GM19372 (cell line): ENCODE measurements around the gene IFIT2.
"Not testable (repeated sequence)": the region's sequence is repeated elsewhere in the genome, so short reads cannot be mapped to it uniquely, and the experiment has no call there.

Experiments
- ATAC-seq: cut with Tn5 transposase; IDR thresholded peaks from one replicate; pipeline ENCODE4 v1.9.1; 2021; ENCODE audit warnings: mild to moderate bottlenecking, low read depth, moderate library complexity; ENCODE audit not compliant: unreplicated experiment

Gene IFIT2

GRCh38 chr10:89279421-89279869 is 22.4 kb upstream of the IFIT2 start:
- no peak for ATAC-seq

GRCh38 chr10:89280508-89280907 is 21.3 kb upstream of the IFIT2 start:
- no peak for ATAC-seq

GRCh38 chr10:89281606-89282395 is 20.0 kb upstream of the IFIT2 start:
- ATAC-seq, result no peak

- ATAC-seq, result no peak
These were observed 18.6 kb upstream of the IFIT2 start for GRCh38 chr10:89283025-89283935.

- ATAC-seq, result no peak
These were observed 17.8 kb upstream of the IFIT2 start for GRCh38 chr10:89283936-89284475.

- ATAC-seq, result not testable (repeated sequence)
These were observed 17.1 kb upstream of the IFIT2 start for GRCh38 chr10:89284711-89285110.

- not testable (repeated sequence) for ATAC-seq
These were observed 16.5 kb upstream of the IFIT2 start for GRCh38 chr10:89285303-89285702.

- ATAC-seq, result no peak
These were observed 7.1 kb upstream of the IFIT2 start for GRCh38 chr10:89294721-89295239.

GRCh38 chr10:89295597-89295996 is 6.2 kb upstream of the IFIT2 start:
- no peak for ATAC-seq

- no peak for ATAC-seq
These were observed 5.6 kb upstream of the IFIT2 start for GRCh38 chr10:89296220-89296648.

GRCh38 chr10:89297356-89297755 is 4.5 kb upstream of the IFIT2 start:
- no peak for ATAC-seq

GRCh38 chr10:89297791-89298190 is 4.1 kb upstream of the IFIT2 start:
- no peak for ATAC-seq

- ATAC-seq, result no peak
These were observed 2.8 kb upstream of the IFIT2 start for GRCh38 chr10:89299031-89299430.

GRCh38 chr10:89301232-89301631 is 614 bp upstream of the IFIT2 start:
- ATAC-seq, result no peak

GRCh38 chr10:89302625-89303024 is 779 bp downstream of the IFIT2 start:
- no peak for ATAC-seq

GRCh38 chr10:89303161-89303560 is 1.3 kb downstream of the IFIT2 start:
- no peak for ATAC-seq

- ATAC-seq, result no peak
These were observed 2.2 kb downstream of the IFIT2 start for GRCh38 chr10:89304026-89304425.

- ATAC-seq, result no peak
These were observed 2.6 kb downstream of the IFIT2 start for GRCh38 chr10:89304446-89304845.

GRCh38 chr10:89304925-89305324 is 3.1 kb downstream of the IFIT2 start:
- ATAC-seq, result no peak

- ATAC-seq, result no peak
These were observed 4.1 kb downstream of the IFIT2 start for GRCh38 chr10:89305766-89306433.
